ENCODE measurements around the gene ELFN1.

Gene ELFN1

GRCh38 chr7:1696671-1697498 is 26.8 kb downstream of the ELFN1 start:
- no peak for DNase-seq

- DNase-seq, result no peak
Measured at GRCh38 chr7:1697499-1698125, 27.5 kb downstream of the ELFN1 start.

DNA sequence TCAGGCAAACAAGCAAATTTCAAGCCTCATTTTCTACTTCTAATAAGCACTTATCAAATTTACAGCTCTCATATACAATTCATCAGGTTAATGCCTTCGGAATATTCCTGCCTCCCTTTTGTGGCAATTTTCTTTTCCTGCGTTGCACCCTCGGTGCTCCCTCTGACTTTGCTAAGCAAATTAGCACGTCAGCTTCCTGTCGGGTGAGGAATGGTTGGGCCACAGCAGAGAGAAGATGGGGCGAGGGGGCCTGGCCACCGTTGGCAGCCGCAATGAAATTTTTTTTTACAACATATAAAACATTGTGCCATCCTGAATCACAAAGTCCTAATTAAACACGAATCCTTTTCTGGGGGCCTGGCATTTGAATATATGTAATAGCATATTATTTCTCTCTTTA is 28.1 kb downstream of the ELFN1 start:
- DNase-seq, result no peak

DNA sequence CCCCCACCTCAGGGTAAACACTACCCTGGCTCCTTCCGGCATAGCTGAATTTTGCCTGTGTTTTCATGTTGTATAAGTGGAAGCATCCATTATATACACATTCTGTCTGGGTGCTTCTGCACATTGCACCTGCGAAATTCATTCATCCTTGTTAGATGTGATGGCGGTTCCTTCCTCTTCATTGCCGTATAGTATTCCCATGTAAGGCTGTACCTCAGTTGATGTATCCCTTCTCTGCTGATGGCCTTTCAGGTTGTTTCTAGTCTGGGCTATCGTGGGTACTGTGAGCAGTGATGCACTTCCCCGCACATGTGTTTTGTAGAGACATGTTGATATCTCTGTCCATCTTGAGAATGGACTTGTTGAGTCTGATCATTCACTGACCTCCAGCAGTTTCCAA is 28.9 kb downstream of the ELFN1 start:
- no peak for DNase-seq

GRCh38 chr7:1700086-1700485 is 30.0 kb downstream of the ELFN1 start:
- no peak for DNase-seq

GRCh38 chr7:1700536-1701333 is 30.7 kb downstream of the ELFN1 start:
- DNase-seq, result no peak

DNA sequence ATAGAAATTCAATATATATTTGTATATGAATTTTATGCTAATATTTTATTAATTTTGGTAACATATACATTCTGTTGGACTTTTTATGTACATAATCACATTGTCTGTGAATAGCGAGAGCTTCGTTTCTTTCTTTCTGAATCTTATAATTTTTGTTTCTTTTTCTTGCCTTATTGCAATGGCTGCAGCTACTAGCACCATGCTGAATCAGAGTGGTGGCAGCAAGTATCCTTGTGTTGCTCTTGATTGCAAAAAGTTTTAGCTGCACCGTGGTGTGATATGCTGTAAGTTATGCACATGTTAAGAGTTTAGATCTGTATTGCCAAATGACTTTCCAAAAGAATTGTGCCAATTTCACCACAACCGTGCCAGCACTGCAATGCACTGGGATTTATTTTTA is 32.6 kb downstream of the ELFN1 start:
- DNase-seq, result no peak

GRCh38 chr7:1703441-1703840 is 33.4 kb downstream of the ELFN1 start:
- DNase-seq, result no peak

DNA sequence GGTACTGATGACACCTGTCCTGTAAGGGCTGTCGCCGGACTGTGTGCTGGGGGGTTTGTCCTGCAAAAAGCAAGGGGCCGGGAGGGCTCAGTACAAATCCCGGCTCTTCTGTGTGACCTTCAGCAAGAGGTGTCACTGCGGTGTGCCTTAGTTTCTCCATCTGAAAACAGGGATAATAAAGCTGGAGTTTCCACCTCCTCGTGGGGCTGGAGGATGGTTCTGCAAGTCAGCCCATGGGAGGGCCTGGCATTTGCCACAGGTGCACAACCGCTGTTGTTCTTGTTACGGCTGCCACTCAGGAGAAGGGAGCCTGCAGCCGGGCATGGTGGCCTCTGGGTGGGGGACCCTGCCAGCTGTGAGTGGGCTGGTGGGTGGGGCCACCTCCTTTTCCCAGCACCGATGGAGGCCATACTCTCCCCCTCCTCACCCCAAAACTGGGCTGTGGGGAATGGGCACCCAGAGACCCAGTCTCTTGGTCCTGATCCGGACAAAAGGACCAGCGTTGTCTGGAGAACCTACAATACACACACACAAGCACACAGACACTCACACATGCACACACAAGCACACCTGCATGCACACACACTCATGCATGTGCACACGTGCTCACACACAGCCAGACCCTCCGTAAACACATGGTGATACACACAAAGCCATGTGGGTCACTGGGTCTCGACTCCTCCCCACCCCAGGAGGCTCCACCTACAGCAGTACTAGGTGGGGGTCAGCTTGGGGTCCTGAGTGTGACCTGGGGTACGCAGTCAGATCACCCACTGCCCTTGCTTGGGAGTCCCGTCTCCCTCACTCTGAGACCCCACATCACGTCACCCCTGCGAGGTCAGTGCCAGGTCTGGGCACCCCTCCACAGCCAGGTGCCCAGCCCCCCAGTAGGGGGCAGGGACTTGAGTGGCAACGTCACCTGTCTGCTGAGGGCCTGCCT is 34.1 kb downstream of the ELFN1 start:
- no peak for DNase-seq

DNA sequence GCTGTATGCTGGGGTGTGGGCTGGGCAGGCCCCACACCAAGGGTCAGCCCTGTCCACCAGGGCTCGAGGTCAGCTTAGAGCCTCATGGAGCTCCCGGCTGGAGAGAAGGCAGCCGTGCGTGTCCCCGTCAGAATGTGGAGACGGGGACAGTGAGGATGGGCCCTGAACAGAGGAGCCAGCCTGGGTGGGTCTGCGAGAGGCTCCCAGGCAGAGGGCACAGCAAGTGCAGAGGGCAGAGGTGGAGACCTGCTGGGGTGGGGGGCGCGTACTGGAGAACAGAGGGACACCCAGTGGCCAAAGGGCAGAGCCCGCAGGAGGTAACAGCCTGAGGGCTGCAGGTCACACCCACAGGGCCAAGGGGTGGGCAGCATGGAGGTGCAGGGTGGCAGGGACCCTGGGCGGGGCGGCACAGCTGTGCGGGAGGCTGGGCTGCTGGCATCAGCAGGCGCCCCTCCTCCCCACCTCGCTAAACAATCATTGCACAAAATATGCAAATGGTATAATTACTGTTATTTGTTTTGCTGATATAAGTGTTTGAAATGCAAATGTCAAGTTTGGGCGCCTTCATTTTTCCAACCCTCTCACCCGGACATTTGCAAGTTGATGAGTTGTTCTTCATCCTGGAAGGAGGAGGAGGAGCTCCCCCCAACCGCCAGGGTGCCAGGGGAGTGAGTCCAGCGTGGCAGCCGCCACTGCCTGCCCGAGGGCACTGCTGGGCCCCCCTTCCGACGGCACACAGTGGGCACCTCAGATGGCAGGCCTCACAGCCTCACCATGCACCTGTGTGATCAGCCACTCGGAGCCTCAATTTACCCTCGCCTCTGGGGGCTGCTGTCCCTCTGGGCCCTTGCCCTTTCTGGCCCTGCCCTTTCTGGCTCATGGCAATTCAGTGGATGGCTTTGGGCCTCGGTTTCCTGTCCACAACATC is 35.0 kb downstream of the ELFN1 start:
- no peak for DNase-seq

GRCh38 chr7:1705856-1706255 is 35.8 kb downstream of the ELFN1 start:
- no peak for DNase-seq

DNA sequence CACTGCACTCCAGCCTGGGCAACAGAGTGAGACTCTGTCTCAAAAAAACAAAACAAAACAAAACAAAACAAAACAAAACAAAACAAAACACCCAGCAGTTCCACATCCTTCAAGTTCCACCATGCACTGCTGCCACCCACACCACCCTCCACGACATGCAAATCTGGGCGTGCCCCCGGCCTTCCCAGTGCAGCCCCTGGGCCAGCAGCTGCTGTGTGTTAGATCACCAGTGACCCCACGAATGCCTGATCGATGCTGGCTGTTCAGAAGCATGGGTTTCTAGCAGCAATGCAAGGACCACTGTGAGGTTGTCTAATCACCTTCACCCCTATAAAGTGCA is 36.3 kb downstream of the ELFN1 start:
- no peak for DNase-seq

GRCh38 chr7:1706721-1707613 is 36.9 kb downstream of the ELFN1 start:
- no peak for DNase-seq

DNA sequence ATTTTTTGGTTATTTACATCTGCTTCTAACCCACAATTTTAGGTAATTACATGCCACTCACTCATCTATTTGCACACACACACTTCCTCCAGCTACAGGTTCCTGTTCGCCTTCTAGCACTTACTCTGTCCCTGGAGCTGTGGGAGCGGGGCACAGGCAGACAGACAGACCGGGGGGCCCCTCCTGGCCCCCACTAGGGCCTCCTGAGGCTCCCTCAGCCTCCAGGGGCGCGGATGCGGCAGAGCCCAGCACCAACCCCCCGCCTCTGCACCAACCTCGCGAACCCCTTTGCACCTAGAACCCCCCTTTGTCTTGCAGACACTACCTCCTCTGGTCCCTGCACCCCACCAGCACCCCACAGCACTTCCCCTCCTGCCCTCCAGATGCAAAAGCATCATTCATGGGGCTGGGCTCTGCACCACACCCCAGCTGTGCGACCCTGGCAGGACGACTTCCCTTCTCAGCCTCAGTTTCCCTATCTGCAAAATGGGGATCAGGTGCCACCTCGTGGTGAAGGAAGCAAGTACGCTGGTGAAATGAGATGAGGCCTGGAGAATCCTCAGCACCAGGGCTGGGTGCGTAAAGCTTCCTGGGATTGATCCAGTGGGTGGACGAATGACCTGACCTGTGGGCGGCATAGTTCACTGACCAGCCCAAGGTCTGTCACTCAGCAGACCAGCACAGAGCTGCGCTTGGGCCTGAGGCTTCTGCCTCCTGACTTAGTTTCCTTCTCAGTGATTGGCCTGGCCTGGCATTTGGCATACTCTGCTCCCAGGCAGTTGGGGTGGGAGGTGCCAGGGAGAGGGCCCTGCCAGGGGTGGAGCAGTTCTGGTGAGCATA is 37.9 kb downstream of the ELFN1 start:
- no peak for DNase-seq

DNA sequence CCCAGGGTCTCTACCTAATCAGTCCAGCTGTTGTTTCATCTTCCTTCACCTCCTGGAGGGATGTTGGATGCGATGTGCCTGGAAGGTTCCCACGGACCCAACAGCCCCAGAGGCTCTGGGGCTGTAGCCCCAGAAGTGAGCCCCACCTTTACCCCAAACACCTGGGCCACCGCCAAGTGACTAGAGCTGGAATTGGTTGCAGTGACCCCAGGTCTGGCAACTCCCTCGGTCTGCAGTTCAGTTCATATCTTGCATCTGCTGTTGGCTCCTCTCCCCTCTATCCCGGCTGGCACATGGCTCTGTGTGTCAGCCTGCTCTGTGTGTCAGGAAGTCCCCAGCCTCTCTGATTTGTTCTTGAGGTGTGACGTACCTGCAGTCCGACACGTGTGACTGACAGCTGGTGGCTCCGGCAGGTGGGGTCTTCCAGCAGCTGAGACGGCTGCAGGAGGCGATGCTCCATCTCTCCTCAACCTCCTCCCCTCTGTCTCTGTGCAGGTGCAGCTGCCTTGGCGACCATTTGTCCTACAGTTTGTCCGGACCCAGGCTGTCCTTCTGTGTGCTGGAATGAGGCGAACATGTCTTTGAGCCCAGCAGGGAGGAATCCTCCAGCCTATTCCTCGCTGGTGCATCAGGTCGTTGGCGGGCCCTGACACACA is 38.6 kb downstream of the ELFN1 start:
- DNase-seq, result no peak

GRCh38 chr7:1709281-1709680 is 39.2 kb downstream of the ELFN1 start:
- no peak for DNase-seq

DNA sequence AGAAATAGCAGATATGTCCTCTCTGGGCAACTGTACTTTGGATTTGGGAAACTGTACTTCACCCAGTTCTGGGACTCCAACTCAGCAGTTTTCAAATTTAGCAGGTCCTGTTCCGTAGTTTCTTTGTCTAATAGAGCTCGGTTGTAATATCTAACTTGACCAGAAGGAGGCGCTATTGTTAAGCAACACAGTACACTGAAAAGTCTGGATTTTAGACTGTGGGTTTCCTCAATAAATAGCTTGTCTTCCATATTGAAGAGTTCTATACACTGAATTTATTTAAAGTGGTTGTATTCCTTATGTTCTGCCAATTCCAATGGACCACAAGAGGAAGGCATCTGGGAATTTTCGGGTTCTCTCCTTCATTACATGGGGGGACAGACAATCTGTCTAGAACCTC is 39.8 kb downstream of the ELFN1 start:
- no peak for DNase-seq

GRCh38 chr7:1710936-1711335 is 40.9 kb downstream of the ELFN1 start:
- no peak for DNase-seq
